ENCODE results near the gene ZBTB4.

DNA sequence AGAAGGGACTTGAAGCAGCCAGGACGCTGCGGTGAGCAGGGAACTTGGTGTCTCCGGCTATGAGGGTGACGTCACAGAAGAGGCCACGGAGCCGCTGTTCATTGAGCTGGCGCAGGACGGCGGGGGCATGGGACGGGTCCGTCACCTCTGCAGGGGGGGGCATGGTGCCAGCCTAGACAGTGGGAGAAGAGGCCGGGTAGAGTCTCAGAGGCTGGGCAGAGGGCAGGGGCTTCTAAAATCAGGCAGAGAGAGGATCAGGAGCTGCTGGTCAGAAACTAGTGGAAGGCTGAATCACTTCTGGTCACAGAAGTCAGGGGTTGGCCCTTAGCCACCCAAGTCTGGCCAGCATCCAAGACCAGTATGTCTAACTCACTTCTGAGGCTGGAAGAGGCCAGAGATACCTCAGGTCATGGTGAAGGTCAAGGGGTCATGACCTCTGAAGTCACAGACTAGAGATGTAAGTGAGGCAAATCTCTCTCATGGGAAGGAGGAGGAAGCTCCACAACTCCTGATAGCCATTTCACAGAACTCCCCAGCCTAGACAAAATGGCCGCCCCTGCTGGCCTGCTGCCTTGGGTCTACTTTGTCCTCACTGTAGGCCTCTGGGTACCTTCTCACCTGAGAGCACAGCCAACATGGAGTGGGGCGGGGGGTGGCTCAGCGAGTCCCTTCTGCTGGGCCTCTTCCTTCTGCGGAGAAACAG lies 12.6 kb downstream of the ZBTB4 start:
- TF ChIP-seq POLR2A (IDR thresholded peaks at IDR 0.05; ENCODE audit: low read length), result no peak
- no peak for TF ChIP-seq GATA1 (IDR thresholded peaks at IDR 0.05; ENCODE audit: low read depth, low read length)
